Activated CD8-positive, alpha-beta memory T cell treated with anti-CD3 and anti-CD28 coated beads, Interleukin-2, amount 50 U/mL, for 24 hours (primary cell): Measurements from ENCODE around the gene RAET1L.
"Not testable (repeated sequence)": the region's sequence is repeated elsewhere in the genome, so short reads cannot be mapped to it uniquely, and the experiment has no call there.

Source experiments
- DNase-seq: peaks from one replicate; pipeline ENCODE4 v3.0.0-alpha.2; 2020; ENCODE audit errors: extremely low read depth

RAET1L gene

GRCh38 chr6:149991838-149992237 is 33.5 kb downstream of the RAET1L start:
- no peak for DNase-seq

DNA sequence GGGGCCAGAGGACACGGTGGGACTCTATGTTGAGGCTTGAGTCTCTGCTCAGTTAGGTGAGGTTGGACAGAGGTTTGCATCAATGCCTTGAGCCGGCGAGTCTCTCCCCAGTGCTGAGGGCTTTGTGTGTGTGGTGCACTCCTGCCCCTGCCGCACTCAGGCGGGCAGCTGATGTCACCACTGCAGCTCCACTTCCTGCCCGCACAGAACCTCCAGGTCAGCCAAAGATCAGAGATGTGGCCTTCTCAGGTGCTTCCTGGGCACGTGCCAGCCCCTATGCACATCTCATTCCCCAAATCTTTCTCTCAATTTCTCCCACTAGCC is 33.9 kb downstream of the RAET1L start:
- DNase-seq, result not testable (repeated sequence)

- no peak for DNase-seq
Observed at GRCh38 chr6:149990661-149991471, 34.5 kb downstream of the RAET1L start.

DNA sequence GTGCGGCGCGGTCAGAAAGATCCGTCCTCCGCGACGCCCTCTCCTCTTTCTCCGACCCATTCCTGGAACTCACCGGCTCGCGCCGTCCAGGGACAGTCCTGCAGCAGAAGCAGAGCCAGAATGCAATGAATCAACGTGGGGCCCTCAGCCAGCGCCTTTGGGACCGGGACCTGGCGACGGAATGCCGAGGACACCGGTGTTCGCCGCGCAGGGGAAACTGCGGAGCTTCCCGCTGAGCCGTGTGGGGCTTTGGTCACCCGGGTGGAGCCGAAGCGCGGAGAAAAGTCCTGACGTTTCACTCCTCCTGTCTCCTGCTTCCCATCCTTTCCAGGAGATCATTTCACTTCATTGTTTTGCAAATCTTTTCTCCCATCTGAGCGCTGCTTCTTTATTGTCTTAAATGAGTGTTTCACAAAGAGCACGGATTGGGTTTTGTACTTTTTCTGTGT is 35.1 kb downstream of the RAET1L start:
- no peak for DNase-seq

GRCh38 chr6:149988550-149989346 is 36.6 kb downstream of the RAET1L start:
- no peak for DNase-seq

DNA sequence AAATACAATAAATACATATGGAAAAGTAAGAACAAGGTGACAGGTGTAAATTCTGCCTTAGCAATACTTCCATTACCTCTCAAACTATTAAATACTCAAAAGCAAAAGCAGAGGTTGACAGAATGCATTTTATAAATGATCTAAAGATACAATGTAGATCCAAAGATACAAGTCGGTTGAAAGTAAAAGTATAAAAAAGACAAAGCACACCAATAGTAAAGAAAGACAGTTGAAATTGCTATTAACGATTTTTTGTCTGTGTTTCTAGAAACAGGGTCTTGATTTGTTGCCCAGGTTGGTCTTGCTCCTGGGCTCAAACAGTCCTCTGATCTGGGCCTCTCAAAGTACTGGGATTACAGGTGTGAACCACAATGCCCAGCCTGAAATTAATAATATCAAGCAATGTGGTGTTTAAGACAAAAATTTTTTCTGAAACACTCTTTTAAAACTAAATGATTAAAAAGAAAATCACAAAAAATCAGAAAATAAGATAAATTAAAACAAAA is 37.7 kb downstream of the RAET1L start:
- DNase-seq, result no peak

GRCh38 chr6:149985481-149985937 is 39.8 kb downstream of the RAET1L start:
- DNase-seq, result no peak

GRCh38 chr6:149984773-149985172 is 40.6 kb downstream of the RAET1L start:
- DNase-seq, result no peak

- DNase-seq, result no peak
Observed at GRCh38 chr6:149983145-149983544, 42.2 kb downstream of the RAET1L start.

DNA sequence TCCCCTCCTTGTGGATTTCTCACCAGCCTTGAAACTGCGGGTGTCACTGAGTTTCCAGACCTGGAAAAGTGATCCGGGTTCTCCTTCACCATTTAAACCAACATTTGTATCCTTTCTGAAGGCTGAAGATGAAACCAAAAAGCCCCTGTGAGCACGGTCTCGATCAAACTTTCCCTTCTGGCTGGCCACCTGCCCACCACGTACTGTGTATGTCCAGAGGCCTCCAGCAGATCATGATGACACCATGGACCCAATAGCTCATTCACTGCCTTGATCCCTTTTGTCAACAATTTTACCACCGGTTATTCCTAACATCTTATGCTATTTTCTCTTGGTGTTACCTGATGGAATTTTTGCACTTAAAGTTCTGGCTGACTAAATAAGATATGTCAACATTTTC is 46.0 kb downstream of the RAET1L start:
- no peak for DNase-seq

- no peak for DNase-seq
Observed at GRCh38 chr6:149978610-149979009, 46.7 kb downstream of the RAET1L start.

DNA sequence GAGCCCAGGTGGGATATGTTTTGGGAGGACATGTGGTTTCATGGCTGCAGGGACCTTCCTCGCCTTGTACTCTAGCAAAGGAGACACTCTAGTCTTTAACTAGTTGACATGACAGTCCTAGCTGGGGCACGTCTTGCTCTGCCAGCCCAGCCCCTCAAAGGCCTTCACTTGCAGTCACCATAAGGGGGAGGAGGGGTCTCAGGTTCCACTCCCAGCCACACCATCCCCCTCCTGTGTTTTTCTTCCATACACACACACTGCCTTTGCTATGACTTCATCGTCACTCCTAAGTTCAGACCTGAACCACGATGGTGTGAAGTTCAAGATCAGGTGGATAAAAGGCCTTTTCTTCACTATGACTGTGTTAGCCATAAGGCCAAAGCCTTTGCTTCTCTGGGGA is 48.1 kb downstream of the RAET1L start:
- no peak for DNase-seq

DNA sequence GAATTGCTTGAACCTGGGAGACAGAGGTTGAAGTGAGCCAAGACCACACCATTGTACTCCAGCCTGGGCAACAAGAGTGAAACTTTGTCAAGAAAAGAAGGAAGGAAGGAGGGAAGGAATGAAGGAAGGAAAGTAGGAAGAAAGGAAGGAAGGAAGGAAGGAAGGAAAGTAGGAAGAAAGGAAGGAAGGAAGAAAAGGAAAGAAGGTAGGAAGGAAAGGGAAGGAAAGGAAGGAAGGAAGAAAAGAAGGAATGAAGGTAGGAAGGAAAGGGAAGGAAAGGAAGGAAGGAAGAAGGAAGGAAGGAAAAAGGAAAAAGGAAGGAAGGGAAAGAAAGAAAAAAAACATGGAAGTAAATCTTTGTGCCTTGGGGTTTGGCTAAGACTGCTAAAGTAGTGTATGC is 49.9 kb downstream of the RAET1L start:
- DNase-seq, result no peak

- DNase-seq, result no peak
Observed at GRCh38 chr6:149974825-149975224, 50.5 kb downstream of the RAET1L start.

GRCh38 chr6:149974394-149974793 is 50.9 kb downstream of the RAET1L start:
- DNase-seq, result not testable (repeated sequence)

DNA sequence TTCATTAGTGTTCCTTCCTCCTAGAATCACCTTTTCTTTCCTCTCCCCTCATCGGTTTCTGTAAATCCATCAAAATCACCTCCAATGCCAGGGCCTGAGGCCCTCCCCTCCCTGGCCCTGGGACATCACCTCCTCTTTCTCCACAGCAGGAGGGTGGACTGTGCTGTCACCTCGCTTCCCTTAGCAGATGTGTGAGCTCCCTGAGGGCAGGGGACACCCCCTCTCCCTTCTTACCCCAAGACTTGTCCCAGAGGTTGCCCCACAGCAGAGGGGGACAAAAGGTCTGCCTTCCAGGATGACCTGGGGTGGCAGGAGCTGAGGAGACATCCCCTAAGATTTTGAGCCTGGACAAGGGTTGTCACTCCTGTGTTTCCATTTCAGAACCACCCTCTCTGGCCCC is 55.7 kb downstream of the RAET1L start:
- DNase-seq, result no peak

DNA sequence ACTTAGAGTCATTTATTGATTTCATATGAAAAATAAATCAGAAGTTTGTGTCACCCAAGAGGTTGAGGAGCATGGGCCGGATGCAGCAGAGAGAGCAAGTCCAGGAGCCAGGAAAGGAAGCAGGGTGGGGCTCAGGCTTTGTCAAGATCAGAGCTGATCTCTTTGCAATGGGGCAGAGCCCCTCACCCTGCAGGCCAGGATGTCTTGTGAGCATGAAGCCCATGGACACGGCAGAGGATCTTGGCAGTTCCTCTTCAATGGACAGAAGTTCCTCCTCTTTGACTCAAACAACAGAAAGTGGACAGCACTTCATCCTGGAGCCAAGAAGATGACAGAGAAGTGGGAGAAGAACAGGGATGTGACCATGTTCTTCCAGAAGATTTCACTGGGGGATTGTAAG is 56.4 kb downstream of the RAET1L start:
- not testable (repeated sequence) for DNase-seq
